Smooth muscle cell (in vitro differentiated cells): ENCODE measurements around the gene CLSTN3. TPM values are rescaled to one million over a fixed set of nuclear protein-coding genes. Genes with fewer than 3 reads are reported as not detected.

Source experiments
- DNase-seq: peaks from one replicate; lab custom pipeline; 2025; ENCODE audit not compliant: unreplicated experiment; lab: John Stamatoyannopoulos, UW
- H2AFZ ChIP-seq: fragments of 200-600 bp; sonication (generic); 2 replicates; pipeline ENCODE4 v1.6.0; 2016; ENCODE audit warnings: antibody characterized with exemption, low read depth, mild to moderate bottlenecking
- H3F3A ChIP-seq: fragments of 200-600 bp; sonication (generic); 2 replicates; pipeline ENCODE4 v1.6.0; 2017; ENCODE audit warnings: antibody characterized with exemption, low read depth
- H3K27ac ChIP-seq: fragments of 200-600 bp; sonication (generic); 2 replicates; pipeline ENCODE4 v1.5.1; 2016; ENCODE audit warnings: low read depth, mild to moderate bottlenecking
- H3K27me3 ChIP-seq: fragments of 200-600 bp; sonication (generic); 2 replicates; pipeline ENCODE4 v1.6.1; 2016; ENCODE audit warnings: low read depth, mild to moderate bottlenecking
- H3K36me3 ChIP-seq: fragments of 200-600 bp; sonication (generic); 2 replicates; pipeline ENCODE4 v1.5.1; 2016; ENCODE audit warnings: low read depth
- H3K4me1 ChIP-seq: fragments of 200-600 bp; sonication (generic); 2 replicates; pipeline ENCODE4 v1.5.1; 2016; ENCODE audit warnings: low read depth
- H3K4me2 ChIP-seq: fragments of 200-600 bp; sonication (generic); 2 replicates; pipeline ENCODE4 v1.6.0; 2016; ENCODE audit warnings: mild to moderate bottlenecking
- H3K4me3 ChIP-seq: fragments of 200-600 bp; sonication (generic); 2 replicates; pipeline ENCODE4 v1.5.1; 2016; ENCODE audit warnings: mild to moderate bottlenecking
- H3K79me2 ChIP-seq: fragments of 200-600 bp; sonication (generic); 2 replicates; pipeline ENCODE4 v1.6.0; 2016; ENCODE audit warnings: low read depth, mild to moderate bottlenecking
- H3K9ac ChIP-seq: fragments of 200-600 bp; sonication (generic); 2 replicates; pipeline ENCODE4 v1.6.0; 2016; ENCODE audit warnings: low read depth
- H3K9me3 ChIP-seq: fragments of 200-600 bp; sonication (generic); replicated peaks from 2 replicates; pipeline ENCODE4 v1.5.1; 2016; ENCODE audit warnings: low read depth
- H4K20me1 ChIP-seq: fragments of 200-600 bp; sonication (generic); 2 replicates; pipeline ENCODE4 v1.6.0; 2016; ENCODE audit warnings: low read depth
- WGBS: methylation state at CpG from one replicate; pipeline ENCODE4 v1.1.7; 2016; ENCODE audit warnings: low lambda C conversion rate; 5-methylcytosine and 5-hydroxymethylcytosine counted together
- polyA plus RNA-seq: library from polyadenylated mRNA; unstranded; fragments of >200 nt; fragmentation: Nextera tagmentation; extraction: Ambion mirVana; gene quantifications from 2 replicates; pipeline ENCODE4 v1.2.1, GENCODE V29; 2016
- total RNA-seq: library from RNA; depleted of rRNA; stranded (reverse); fragments of >200 nt; gene quantifications from 2 replicates; pipeline ENCODE4 v1.2.3, GENCODE V29; 2014
- TF ChIP-seq, protein P1 (sequence below): fragments of 200-600 bp; sonication (generic); IDR thresholded peaks from 2 replicates; pipeline ENCODE4 v1.5.1; 2017; ENCODE audit warnings: borderline replicate concordance, mild to moderate bottlenecking, antibody characterized with exemption; ENCODE audit not compliant: insufficient read depth, poor library complexity, severe bottlenecking

The CLSTN3 gene
- total and polyA plus RNA-seq, 2 experiments from 2014 or later, result 12.4 to 51.0 TPM

- H2AFZ ChIP-seq, result no peak overlapping the region
- H3K4me3 ChIP-seq, result peak overlapping the region; percentile 13
- H3K9ac ChIP-seq, result no peak overlapping the region
- H3K27me3 ChIP-seq, result no peaks in the 10 kb centered on the region
- no peak for DNase-seq
- H3F3A ChIP-seq, result no peaks in the 10 kb centered on the region
- H3K27ac ChIP-seq, result no peak overlapping the region
- 93% methylated on average over 2 of the region's 2 CpGs for WGBS
- no peak overlapping the region for H3K4me2 ChIP-seq
- no peaks in the 10 kb centered on the region for H4K20me1 ChIP-seq
- H3K36me3 ChIP-seq, result no peaks in the 10 kb centered on the region
- TF ChIP-seq, protein P1, sequence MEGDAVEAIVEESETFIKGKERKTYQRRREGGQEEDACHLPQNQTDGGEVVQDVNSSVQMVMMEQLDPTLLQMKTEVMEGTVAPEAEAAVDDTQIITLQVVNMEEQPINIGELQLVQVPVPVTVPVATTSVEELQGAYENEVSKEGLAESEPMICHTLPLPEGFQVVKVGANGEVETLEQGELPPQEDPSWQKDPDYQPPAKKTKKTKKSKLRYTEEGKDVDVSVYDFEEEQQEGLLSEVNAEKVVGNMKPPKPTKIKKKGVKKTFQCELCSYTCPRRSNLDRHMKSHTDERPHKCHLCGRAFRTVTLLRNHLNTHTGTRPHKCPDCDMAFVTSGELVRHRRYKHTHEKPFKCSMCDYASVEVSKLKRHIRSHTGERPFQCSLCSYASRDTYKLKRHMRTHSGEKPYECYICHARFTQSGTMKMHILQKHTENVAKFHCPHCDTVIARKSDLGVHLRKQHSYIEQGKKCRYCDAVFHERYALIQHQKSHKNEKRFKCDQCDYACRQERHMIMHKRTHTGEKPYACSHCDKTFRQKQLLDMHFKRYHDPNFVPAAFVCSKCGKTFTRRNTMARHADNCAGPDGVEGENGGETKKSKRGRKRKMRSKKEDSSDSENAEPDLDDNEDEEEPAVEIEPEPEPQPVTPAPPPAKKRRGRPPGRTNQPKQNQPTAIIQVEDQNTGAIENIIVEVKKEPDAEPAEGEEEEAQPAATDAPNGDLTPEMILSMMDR, result no peak
- H3K4me1 ChIP-seq, result no peaks in the 10 kb centered on the region
- no peaks in the 10 kb centered on the region for H3K79me2 ChIP-seq
- H3K9me3 ChIP-seq, result no peaks in the 10 kb centered on the region
Observed at GRCh38 chr12:7197841-7198240, 67.7 kb downstream of the CLSTN3 start.

GRCh38 chr12:7203109-7203508 lies 72.9 kb downstream of the CLSTN3 start:
- 94% methylated on average over 4 of the region's 4 CpGs for WGBS
- Histone ChIP-seq H4K20me1 (no peaks in the 10 kb centered on the region), H3K4me1 (no peaks in the 10 kb centered on the region), H3K27ac (no peak overlapping the region), H3K4me2 (no peak overlapping the region), H2AFZ (no peak overlapping the region), H3K9ac (no peak overlapping the region), H3K36me3 (peaks cover 10% of the 10 kb centered on the region), H3K4me3 (no peak overlapping the region), H3K9me3 (no peaks in the 10 kb centered on the region), H3K27me3 (no peaks in the 10 kb centered on the region), H3K79me2 (no peaks in the 10 kb centered on the region), H3F3A (no peaks in the 10 kb centered on the region)
- no peak for DNase-seq
- TF ChIP-seq, protein P1, result no peak

GRCh38 chr12:7205091-7205490 lies 74.9 kb downstream of the CLSTN3 start:
- Histone ChIP-seq H3K27me3 (no peaks in the 10 kb centered on the region), H3K4me1 (no peaks in the 10 kb centered on the region), H4K20me1 (no peaks in the 10 kb centered on the region), H3K27ac (no peak overlapping the region), H3F3A (no peaks in the 10 kb centered on the region), H3K4me3 (no peak overlapping the region), H2AFZ (no peak overlapping the region), H3K79me2 (no peaks in the 10 kb centered on the region), H3K9ac (no peak overlapping the region), H3K4me2 (no peak overlapping the region), H3K36me3 (peaks cover 10% of the 10 kb centered on the region), H3K9me3 (no peaks in the 10 kb centered on the region)
- TF ChIP-seq, protein P1, result no peak
- no peak for DNase-seq

- Histone ChIP-seq H3K4me1 (no peaks in the 10 kb centered on the region), H3K4me2 (no peak overlapping the region), H3K27me3 (no peaks in the 10 kb centered on the region), H3K9me3 (no peaks in the 10 kb centered on the region), H2AFZ (no peak overlapping the region), H3K4me3 (no peak overlapping the region), H3K27ac (no peak overlapping the region), H3F3A (no peaks in the 10 kb centered on the region), H3K36me3 (peaks cover 18% of the 10 kb centered on the region), H3K79me2 (no peaks in the 10 kb centered on the region), H4K20me1 (no peaks in the 10 kb centered on the region), H3K9ac (no peak overlapping the region)
- 96% methylated on average over 3 of the region's 3 CpGs for WGBS
- no peak for DNase-seq
- TF ChIP-seq, protein P1, result no peak
Observed at GRCh38 chr12:7206691-7207090, 76.5 kb downstream of the CLSTN3 start.
